HG03025 (cell line): ENCODE measurements around the gene SPATC1L.

Source experiments
- ATAC-seq: cut with Tn5 transposase; IDR thresholded peaks from one replicate; pipeline ENCODE4 v1.9.1; 2021; ENCODE audit warnings: mild to moderate bottlenecking, moderate library complexity; ENCODE audit not compliant: unreplicated experiment, low FRiP score

SPATC1L gene

GRCh38 chr21:46111857-46112724, 72.2 kb downstream of the SPATC1L start:
- no peak for ATAC-seq

- ATAC-seq, result no peak
Observed at GRCh38 chr21:46111193-46111571, 73.1 kb downstream of the SPATC1L start.
